ENCODE results near the gene TCF4. TPM values are rescaled to one million over a fixed set of nuclear protein-coding genes. Genes with fewer than 3 reads are reported as not detected.

TCF4 gene
- total and polyA plus RNA-seq, 2 donors (not counting 1 experiment from before 2014, with no cell fraction given) = 68.5 to 353 TPM

GRCh38 chr18:55189972-55190371 is 398.0 kb downstream of the TCF4 start:
- 40% methylated on average over 1 of the region's 3 CpGs for WGBS (ENCODE audit: insufficient coverage)
- CTCF ChIA-PET = interaction anchor here (0.6 kb wide), 1 partner anchor 1385 kb away, joined by 3 read pairs; no protein-coding TSS in a partner anchor

DNA sequence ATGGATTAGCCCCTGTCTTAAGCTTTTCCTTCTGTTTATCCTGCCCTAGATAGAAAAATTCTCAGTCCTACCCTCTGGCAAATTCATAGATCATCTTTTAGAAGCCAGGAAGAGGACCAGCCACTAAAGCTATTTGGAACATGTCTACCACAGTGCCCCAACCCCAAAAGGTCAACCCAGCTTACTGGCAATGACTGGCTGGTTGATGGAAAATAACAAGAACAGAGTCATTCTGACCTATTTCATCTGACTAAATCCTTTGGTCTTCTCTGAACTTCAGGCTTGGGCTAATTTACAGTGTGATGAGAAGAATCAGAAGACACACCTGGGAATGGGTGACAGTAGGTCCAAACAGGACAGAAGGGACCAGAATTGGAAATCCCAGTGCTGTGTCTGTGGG is 401.4 kb downstream of the TCF4 start:
- ChIA-PET CTCF (no interaction called here), POLR2A (no interaction called here)
- no peak for ATAC-seq (ENCODE audit: low read depth)
- intact Hi-C loops (cut with micrococcal nuclease) = no loop called here
- Histone ChIP-seq H3K4me2 (replicated peaks; ENCODE audit: low read depth, low read length, poor library complexity, severe bottlenecking) (no peak overlapping the region), H3K36me3 (replicated peaks in 1 of 2; ENCODE audit: control extremely low read depth in 1 of 2, control insufficient read depth in 1 of 2, extremely low read depth in 1 of 2, insufficient read depth in 2 of 2, low read length in 1 of 2) (no peaks in the 10 kb centered on the region), H3K4me3 (ENCODE audit: control extremely low read depth in 1 of 5, extremely low read depth in 1 of 5, insufficient read depth in 1 of 5, low read depth in 2 of 5, low read length in 4 of 5) (no peak overlapping the region), H3K4me1 (ENCODE audit: control insufficient read depth in 2 of 2, insufficient read depth in 2 of 2, low read length in 2 of 2) (no peaks in the 10 kb centered on the region), H3K27ac (ENCODE audit: low read length in 2 of 2) (no peak overlapping the region), H3K9ac (ENCODE audit: low read length) (no peak overlapping the region), H3K27me3 (replicated peaks in 1 of 4; ENCODE audit: control extremely low read depth in 1 of 4, control insufficient read depth in 3 of 4, insufficient read depth in 4 of 4, low read length in 3 of 4) (peaks cover 0 to 4% (median 0%) of the 10 kb centered on the region in 4 experiments), H2AFZ (ENCODE audit: insufficient read depth, low read depth, low read length, poor library complexity, severe bottlenecking) (no peak overlapping the region), H3K79me2 (ENCODE audit: control insufficient read depth, insufficient read depth, low read length) (no peaks in the 10 kb centered on the region), H3K9me3 (ENCODE audit: control extremely low read depth in 1 of 3, control insufficient read depth in 2 of 3, insufficient read depth in 1 of 3, low read length in 2 of 3) (no peaks in the 10 kb centered on the region), H4K20me1 (ENCODE audit: control insufficient read depth, insufficient read depth, low read length, poor library complexity, severe bottlenecking) (no peaks in the 10 kb centered on the region)
- no peak for DNase-seq
- H3K27me3 Mint-ChIP-seq = peaks cover 23% of the 10 kb centered on the region
- no peaks in the 10 kb centered on the region for H3K4me1 Mint-ChIP-seq
- no peak overlapping the region for H3K4me3 Mint-ChIP-seq
- no peak overlapping the region for H3K27ac Mint-ChIP-seq
- TF ChIP-seq EZH2 (IDR thresholded peaks at IDR 0.05; ENCODE audit: borderline replicate concordance, insufficient read depth, low read depth, low read length, poor library complexity, severe bottlenecking) (no peak), CTCF (IDR thresholded peaks at IDR 0.05) (no peak)
- H3K9me3 Mint-ChIP-seq (ENCODE audit: insufficient read depth) = no peaks in the 10 kb centered on the region

More at GRCh38 chr18:55189972-55190371, 398.0 kb downstream of the TCF4 start:
- H3K27me3 ChIP-seq (replicated peaks in 1 of 4; ENCODE audit: control extremely low read depth in 1 of 4, control insufficient read depth in 3 of 4, insufficient read depth in 4 of 4, low read length in 3 of 4) = peaks cover 0 to 4% (median 0%) of the 10 kb centered on the region in 4 experiments
- no peak overlapping the region for H3K9ac ChIP-seq (ENCODE audit: low read length)
- H3K9me3 Mint-ChIP-seq (ENCODE audit: insufficient read depth) = no peaks in the 10 kb centered on the region
- no peak overlapping the region for H3K4me3 ChIP-seq (ENCODE audit: control extremely low read depth in 1 of 5, extremely low read depth in 1 of 5, insufficient read depth in 1 of 5, low read depth in 2 of 5, low read length in 4 of 5)
- intact Hi-C loops (cut with micrococcal nuclease) = no loop called here
- no peaks in the 10 kb centered on the region for H4K20me1 ChIP-seq (ENCODE audit: control insufficient read depth, insufficient read depth, low read length, poor library complexity, severe bottlenecking)
- DNase-seq (no peak), ATAC-seq (ENCODE audit: low read depth) (no peak)
- H3K4me1 ChIP-seq (ENCODE audit: control insufficient read depth in 2 of 2, insufficient read depth in 2 of 2, low read length in 2 of 2) = no peaks in the 10 kb centered on the region
- no peak overlapping the region for H3K27ac ChIP-seq (ENCODE audit: low read length in 2 of 2)
- peaks cover 19% of the 10 kb centered on the region for H3K27me3 Mint-ChIP-seq
- H2AFZ ChIP-seq (ENCODE audit: insufficient read depth, low read depth, low read length, poor library complexity, severe bottlenecking) = no peak overlapping the region
- no peak overlapping the region for H3K27ac Mint-ChIP-seq
- no peak overlapping the region for H3K4me2 ChIP-seq (replicated peaks; ENCODE audit: low read depth, low read length, poor library complexity, severe bottlenecking)
- H3K9me3 ChIP-seq (ENCODE audit: control extremely low read depth in 1 of 3, control insufficient read depth in 2 of 3, insufficient read depth in 1 of 3, low read length in 2 of 3) = no peaks in the 10 kb centered on the region
- no peak for TF ChIP-seq EZH2 (IDR thresholded peaks at IDR 0.05; ENCODE audit: borderline replicate concordance, insufficient read depth, low read depth, low read length, poor library complexity, severe bottlenecking)
- TF ChIP-seq CTCF (IDR thresholded peaks at IDR 0.05) = no peak
- no peak overlapping the region for H3K4me3 Mint-ChIP-seq
- no peaks in the 10 kb centered on the region for H3K79me2 ChIP-seq (ENCODE audit: control insufficient read depth, insufficient read depth, low read length)
- POLR2A ChIA-PET = no interaction called here
- H3K36me3 ChIP-seq (replicated peaks in 1 of 2; ENCODE audit: control extremely low read depth in 1 of 2, control insufficient read depth in 1 of 2, extremely low read depth in 1 of 2, insufficient read depth in 2 of 2, low read length in 1 of 2) = no peaks in the 10 kb centered on the region
- H3K4me1 Mint-ChIP-seq = no peaks in the 10 kb centered on the region

Data from B cell (primary cell).